K562 (cell line): ENCODE results near the gene PPIE. TPM values are rescaled to one million over a fixed set of nuclear protein-coding genes. Genes with fewer than 3 reads are reported as not detected.

Source experiments
- CREM ChIP-seq: IDR thresholded peaks from 2 replicates; pipeline ENCODE4 v1.6.1; 2014; ENCODE audit warnings: antibody characterized with exemption, low read depth
- EHMT2 ChIP-seq: fragments of 450-650 bp; IDR thresholded peaks from 2 replicates; pipeline ENCODE4 v1.6.1; 2018; ENCODE audit warnings: antibody characterized with exemption
- GABPA ChIP-seq: fragments of 200-800 bp; sonication (Bioruptor generic); conservative IDR thresholded peaks from 2 replicates; pipeline ENCODE4 v1.6.1; 2016; ENCODE audit warnings: low read depth, missing genetic modification characterization, missing compliant biosample characterization
- GATAD2B ChIP-seq: fragments of 450-650 bp; IDR thresholded peaks from 2 replicates; pipeline ENCODE4 v1.6.1; 2017; ENCODE audit warnings: mild to moderate bottlenecking, borderline replicate concordance
- GTF2A2 ChIP-seq: IDR thresholded peaks from 2 replicates; pipeline ENCODE4 v1.6.1; 2016; ENCODE audit warnings: mild to moderate bottlenecking, missing genetic modification characterization, missing compliant biosample characterization
- GTF2E2 ChIP-seq: fragments of 200-800 bp; sonication (Bioruptor generic); IDR thresholded peaks from 2 replicates; pipeline ENCODE4 v1.6.1; 2016; ENCODE audit warnings: missing genetic modification characterization, missing compliant biosample characterization
- KDM5B ChIP-seq: fragments of 200-600 bp; sonication (generic); IDR thresholded peaks from 2 replicates; pipeline ENCODE4 v1.6.1; 2012; ENCODE audit warnings: low read depth, mild to moderate bottlenecking, moderate library complexity, low read length, control low read depth, inconsistent platforms; ENCODE audit not compliant: insufficient replicate concordance
- NEUROD1 ChIP-seq: fragments of 150-350 bp; IDR thresholded peaks from 2 replicates; pipeline ENCODE4 v1.6.1; 2014; ENCODE audit warnings: borderline replicate concordance, low read length, low read depth; ENCODE audit not compliant: partially characterized antibody
- PHF20 ChIP-seq: fragments of 450-650 bp; IDR thresholded peaks from 2 replicates; pipeline ENCODE4 v1.6.1; 2018; ENCODE audit not compliant: partially characterized antibody
- RBBP5 ChIP-seq: fragments of 200-600 bp; sonication (generic); IDR thresholded peaks from 2 replicates; pipeline ENCODE4 v1.6.1; 2012; ENCODE audit warnings: borderline replicate concordance, mild to moderate bottlenecking, low read length, control low read depth, inconsistent platforms; ENCODE audit not compliant: insufficient read depth, poor library complexity, severe bottlenecking
- RBFOX2 ChIP-seq: fragments of 200-400 bp; formaldehyde crosslinking; IDR thresholded peaks from 2 replicates; pipeline ENCODE4 v1.6.1; 2017; ENCODE audit warnings: low read depth, mild to moderate bottlenecking, low read length, moderate library complexity
- SAP30 ChIP-seq: fragments of 200-600 bp; sonication (generic); IDR thresholded peaks from 2 replicates; pipeline ENCODE4 v1.6.1; 2012; ENCODE audit warnings: borderline replicate concordance, low read depth, mild to moderate bottlenecking, moderate library complexity, low read length, control low read depth, inconsistent platforms; ENCODE audit not compliant: insufficient read depth, poor library complexity, severe bottlenecking
- SMAD4 ChIP-seq: fragments of 250-450 bp; sonication (Bioruptor Pico); conservative IDR thresholded peaks from 2 replicates; pipeline ENCODE4 v1.8.0; 2021; ENCODE audit warnings: inconsistent platforms, mild to moderate bottlenecking, moderate library complexity
- TEAD4 ChIP-seq, 2 experiments: sonication (generic) in 1 of 2; formaldehyde crosslinking in 1 of 2; IDR thresholded peaks; 2 replicates each; pipeline versions ENCODE4 v1.6.1 to v1.8.0; 2012 to 2022; ENCODE audit warnings: borderline replicate concordance in 1 of 2, inconsistent platforms in 1 of 2, low read length in 1 of 2, mild to moderate bottlenecking in 1 of 2, missing genetic modification reagents in 1 of 2
- THAP12 ChIP-seq: fragments of 250-450 bp; sonication (Bioruptor Pico); IDR thresholded peaks from 2 replicates; pipeline ENCODE4 v1.9.0; 2021; ENCODE audit warnings: mild to moderate bottlenecking, inconsistent platforms
- ZEB2 ChIP-seq: fragments of 450-650 bp; IDR thresholded peaks from 2 replicates; pipeline ENCODE4 v1.6.1; 2016
- ZFPM2 ChIP-seq: fragments of 250-450 bp; sonication (Bioruptor Pico); IDR thresholded peaks from 2 replicates; pipeline ENCODE4 v1.5.1; 2022; ENCODE audit warnings: mild to moderate bottlenecking
- ZFX ChIP-seq: sonication (generic); formaldehyde crosslinking; IDR thresholded peaks from 2 replicates; pipeline ENCODE4 v1.8.0; 2022; ENCODE audit warnings: mild to moderate bottlenecking, missing genetic modification reagents, moderate library complexity
- ZNF143 ChIP-seq: sonication (generic); formaldehyde crosslinking; IDR thresholded peaks from 2 replicates; pipeline ENCODE4 v1.9.0; 2022; ENCODE audit warnings: mild to moderate bottlenecking, missing genetic modification reagents
- polyA plus RNA-seq, 8 experiments: library from polyadenylated mRNA; depleted of rRNA in 4 of 8; stranded (reverse) in 5 of 8; unstranded in 3 of 8; fragments of >200 nt; fragmentation: Nextera tagmentation in 2 of 8; fragmentation: Illumina TruSeq in 1 of 8; extraction: Ambion mirVana in 2 of 8; extraction: Trizol in 1 of 8; gene quantifications; 2 replicates each; pipeline versions ENCODE4 v1.2.1 to v1.2.3, GENCODE V29; 2011 to 2014; ENCODE audit warnings: inconsistent platforms in 1 of 8, missing spikeins in 1 of 8
- total RNA-seq, 7 experiments: library from RNA; depleted of rRNA in 6 of 7; stranded (reverse); fragments of >200 nt in 6 of 7; fragmentation: Illumina TruSeq in 2 of 7; extraction: Trizol in 2 of 7; gene quantifications; 2 replicates each; pipeline versions ENCODE4 v1.2.1 to v1.2.3, GENCODE V29; 2011 to 2021; ENCODE audit warnings: low replicate concordance in 1 of 7
- TF ChIP-seq, protein P1 (sequence below), 2 experiments: fragments of 200-800 bp in 1 of 2; sonication (Bioruptor generic) in 1 of 2; sonication (generic) in 1 of 2; formaldehyde crosslinking in 1 of 2; IDR thresholded peaks in 1 of 2; conservative IDR thresholded peaks in 1 of 2; 2 replicates each; pipeline versions ENCODE4 v1.5.0 to v1.6.1; 2016 to 2020; ENCODE audit warnings: missing compliant biosample characterization in 1 of 2, missing genetic modification characterization in 1 of 2, missing genetic modification reagents in 1 of 2
- TF ChIP-seq, protein P2 (sequence below): sonication (generic); formaldehyde crosslinking; IDR thresholded peaks from 2 replicates; pipeline ENCODE4 v1.8.1; 2023; ENCODE audit warnings: mild to moderate bottlenecking, missing genetic modification reagents, moderate library complexity

The PPIE gene
- total and polyA plus RNA-seq, 9 of the 15 experiments (the other 6 are each of a cell fraction or from before 2014, with no cell fraction given), result 75.4 to 444 (median 131) TPM

- peak; percentile 33; the same call in 1 of the 2 replicates for TF ChIP-seq ZFPM2 (CRISPR knock-in tag)
- 0 out of 2 replicates have a peak, but pooled peaks have one; percentile 55 for TF ChIP-seq THAP12 (CRISPR knock-in tag)
- peak; percentile 76 for TF ChIP-seq SMAD4 (CRISPR knock-in tag)
- peak; percentile 39; the same call in 1 of the 2 replicates for TF ChIP-seq ZEB2
- TF ChIP-seq EHMT2, result 0 out of 2 replicates have a peak, but pooled peaks have one; percentile 31
- TF ChIP-seq GABPA (tag), result peak; percentile 80
- peak; percentile 94 for TF ChIP-seq GTF2E2 (tag)
- peak; percentile 61; the same call in 1 of the 2 replicates for TF ChIP-seq GTF2A2 (tag)
- peak; percentile 98 for TF ChIP-seq ZFX (CRISPR knock-in tag)
- TF ChIP-seq CREM, result peak; percentile 87
- peak; percentile 48; the same call in 1 of the 2 replicates for TF ChIP-seq ZNF143 (CRISPR knock-in tag)
- peak; percentile 64 for TF ChIP-seq NEUROD1
- TF ChIP-seq TEAD4 (IDR thresholded peaks at IDR 0.05; ENCODE audit: low read length), result peak; percentile 29
- TF ChIP-seq TEAD4 (CRISPR knock-in tag; IDR thresholded peaks at IDR 0.05; ENCODE audit: borderline replicate concordance), result 0 out of 2 replicates have a peak, but pooled peaks have one; percentile 42
- TF ChIP-seq SAP30, result peak; percentile 36
- TF ChIP-seq, protein P1, sequence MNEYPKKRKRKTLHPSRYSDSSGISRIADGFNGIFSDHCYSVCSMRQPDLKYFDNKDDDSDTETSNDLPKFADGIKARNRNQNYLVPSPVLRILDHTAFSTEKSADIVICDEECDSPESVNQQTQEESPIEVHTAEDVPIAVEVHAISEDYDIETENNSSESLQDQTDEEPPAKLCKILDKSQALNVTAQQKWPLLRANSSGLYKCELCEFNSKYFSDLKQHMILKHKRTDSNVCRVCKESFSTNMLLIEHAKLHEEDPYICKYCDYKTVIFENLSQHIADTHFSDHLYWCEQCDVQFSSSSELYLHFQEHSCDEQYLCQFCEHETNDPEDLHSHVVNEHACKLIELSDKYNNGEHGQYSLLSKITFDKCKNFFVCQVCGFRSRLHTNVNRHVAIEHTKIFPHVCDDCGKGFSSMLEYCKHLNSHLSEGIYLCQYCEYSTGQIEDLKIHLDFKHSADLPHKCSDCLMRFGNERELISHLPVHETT (CRISPR knock-in tag; conservative IDR thresholded peaks at IDR 0.05 in 1 of 2, IDR thresholded peaks at IDR 0.05 in 1 of 2), result peak in 1 of 2 experiments; percentile 84; a peak in 2 of 4 replicates
- TF ChIP-seq, protein P2, sequence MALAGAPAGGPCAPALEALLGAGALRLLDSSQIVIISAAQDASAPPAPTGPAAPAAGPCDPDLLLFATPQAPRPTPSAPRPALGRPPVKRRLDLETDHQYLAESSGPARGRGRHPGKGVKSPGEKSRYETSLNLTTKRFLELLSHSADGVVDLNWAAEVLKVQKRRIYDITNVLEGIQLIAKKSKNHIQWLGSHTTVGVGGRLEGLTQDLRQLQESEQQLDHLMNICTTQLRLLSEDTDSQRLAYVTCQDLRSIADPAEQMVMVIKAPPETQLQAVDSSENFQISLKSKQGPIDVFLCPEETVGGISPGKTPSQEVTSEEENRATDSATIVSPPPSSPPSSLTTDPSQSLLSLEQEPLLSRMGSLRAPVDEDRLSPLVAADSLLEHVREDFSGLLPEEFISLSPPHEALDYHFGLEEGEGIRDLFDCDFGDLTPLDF (CRISPR knock-in tag), result peak; percentile 35
- peak; percentile 24 for TF ChIP-seq RBBP5
- peak; percentile 31 for TF ChIP-seq KDM5B
- peak; percentile 51; the same call in 1 of the 2 replicates for TF ChIP-seq GATAD2B
- peak; percentile 96 for TF ChIP-seq PHF20
- peak; percentile 86 for TF ChIP-seq RBFOX2
Measured at GRCh38 chr1:39798859-39799769, 60.4 kb downstream of the PPIE start (continued).
